ENCODE results near the gene CATSPER1. TPM values are rescaled to one million over a fixed set of nuclear protein-coding genes. Genes with fewer than 3 reads are reported as not detected.

The CATSPER1 gene
- total and polyA plus RNA-seq, 2 of the 13 experiments (the other 11 are each of a cell fraction or from before 2014, with no cell fraction given) = 0.17 TPM; not detected in 1

GRCh38 chr11:66001942-66002647 lies 24.2 kb downstream of the CATSPER1 start, which contains the start of the genes BANF1 and EIF1AD (continued):
- no peak for TF ChIP-seq CBX2 (IDR thresholded peaks at IDR 0.05; ENCODE audit: low read depth, low read length)
- no peak for TF ChIP-seq CBX2 (CRISPR knock-in tag; IDR thresholded peaks at IDR 0.05; ENCODE audit: low read depth)
- no peak for TF ChIP-seq SRSF9 (IDR thresholded peaks at IDR 0.05; ENCODE audit: borderline replicate concordance, insufficient read depth, low read depth, low read length, poor library complexity, severe bottlenecking)
- TF ChIP-seq ZNF891 (CRISPR knock-in tag; IDR thresholded peaks at IDR 0.05) = no peak; the same call in 1 of the 2 replicates
- TF ChIP-seq NR2F2 (IDR thresholded peaks at IDR 0.05; ENCODE audit: borderline replicate concordance, low read depth) = peak; percentile 71; the same call in 1 of the 2 replicates
- TF ChIP-seq BCL3 (CRISPR knock-in tag; IDR thresholded peaks at IDR 0.05) = peak; percentile 41

GRCh38 chr11:65997286-65997685 lies 29.0 kb downstream of the CATSPER1 start:
- ChIA-PET CTCF (ENCODE audit: low intra/inter-chr PET ratio, low total read pairs) (interaction anchor here (1.6 kb wide), 1 partner anchor 25 kb away, joined by 4 read pairs; no protein-coding TSS in a partner anchor), POLR2A (no interaction called here)
- intact Hi-C loops (cut with micrococcal nuclease; ENCODE audit: unreplicated experiment) (no loop called here), in situ Hi-C loops (cut with HindIII; ENCODE audit: extremely low pct_ligation_motif_present, low pct_unique_long_range_greater_than_20kb) (no loop called here)
- no peak overlapping the region for H2AFZ ChIP-seq (ENCODE audit: low read length)
- H3K9me3 ChIP-seq (ENCODE audit: low read length) = no peaks in the 10 kb centered on the region
- no peak overlapping the region for H3K4me2 ChIP-seq (ENCODE audit: low read depth, low read length)
- WGBS (ENCODE audit: low lambda C conversion rate) = 95% methylated on average over 2 of the region's 2 CpGs
- BruUV-seq (replicated peaks) = no TSS peak
- peaks cover 22% of the 10 kb centered on the region for H3K79me2 ChIP-seq (ENCODE audit: insufficient read depth, low read length)
- H3K27ac ChIP-seq (ENCODE audit: extremely low read length, insufficient read depth, low read length) = no peak overlapping the region
- ATAC-seq (no peak), DNase-seq (ENCODE audit: low spot score) (no peak), FAIRE-seq (no peak)
- peaks cover 14 to 32% of the 10 kb centered on the region in 2 experiments for H3K36me3 ChIP-seq (replicated peaks in 1 of 2; ENCODE audit: control insufficient read depth in 1 of 2, insufficient read depth in 2 of 2, low read length in 2 of 2)
- H3K9ac ChIP-seq (ENCODE audit: insufficient read depth, low read depth, low read length) = no peak overlapping the region
- H3K27me3 ChIP-seq (ENCODE audit: control insufficient read depth in 1 of 2, insufficient read depth in 2 of 2, low read length in 2 of 2) = no peaks in the 10 kb centered on the region; a peak in 1 of 5 replicates
- H3K4me1 ChIP-seq (ENCODE audit: insufficient read depth, low read length) = peaks cover 14% of the 10 kb centered on the region
- H3K4me3 ChIP-seq (replicated peaks in 1 of 3; ENCODE audit: insufficient read depth in 1 of 3, low read depth in 2 of 3, low read length in 3 of 3) = no peak overlapping the region
- H4K20me1 ChIP-seq (ENCODE audit: insufficient read depth, low read length) = no peaks in the 10 kb centered on the region
- TF ChIP-seq AKNA (CRISPR knock-in tag; IDR thresholded peaks at IDR 0.05; ENCODE audit: borderline replicate concordance) (no peak), HCFC1 (IDR thresholded peaks at IDR 0.05; ENCODE audit: low read depth, low read length) (no peak), DBP (CRISPR knock-in tag; IDR thresholded peaks at IDR 0.05; ENCODE audit: not compliant biosample characterization) (no peak), ZNF768 (CRISPR knock-in tag; IDR thresholded peaks at IDR 0.05) (no peak), ZBTB38 (CRISPR knock-in tag; IDR thresholded peaks at IDR 0.05) (no peak)
